Activated naive CD8-positive, alpha-beta T cell (primary cell): ENCODE data around the gene ALG11.
A peak's percentile ranks its signal among the peaks of the same experiment; 100 is the strongest.
"Not testable (repeated sequence)": the region's sequence is repeated elsewhere in the genome, so short reads cannot be mapped to it uniquely, and the experiment has no call there.

Experiments used
- H3K27ac Mint-ChIP-seq: one replicate; pipeline ENCODE4 v1.8.0; 2021; ENCODE audit warnings: mixed read lengths
- H3K27me3 Mint-ChIP-seq: one replicate; pipeline ENCODE4 v1.8.0; 2021; ENCODE audit warnings: mixed read lengths
- H3K36me3 Mint-ChIP-seq: one replicate; pipeline ENCODE4 v1.8.0; 2021; ENCODE audit warnings: mixed read lengths
- H3K4me1 Mint-ChIP-seq: one replicate; pipeline ENCODE4 v1.8.0; 2021; ENCODE audit warnings: low read depth, mixed read lengths
- H3K4me3 Mint-ChIP-seq: one replicate; pipeline ENCODE4 v1.8.0; 2021; ENCODE audit warnings: mild to moderate bottlenecking, mixed read lengths
- H3K9me3 Mint-ChIP-seq: one replicate; pipeline ENCODE4 v1.8.0; 2021; ENCODE audit warnings: low read depth, mixed read lengths

ALG11 gene, protein sequence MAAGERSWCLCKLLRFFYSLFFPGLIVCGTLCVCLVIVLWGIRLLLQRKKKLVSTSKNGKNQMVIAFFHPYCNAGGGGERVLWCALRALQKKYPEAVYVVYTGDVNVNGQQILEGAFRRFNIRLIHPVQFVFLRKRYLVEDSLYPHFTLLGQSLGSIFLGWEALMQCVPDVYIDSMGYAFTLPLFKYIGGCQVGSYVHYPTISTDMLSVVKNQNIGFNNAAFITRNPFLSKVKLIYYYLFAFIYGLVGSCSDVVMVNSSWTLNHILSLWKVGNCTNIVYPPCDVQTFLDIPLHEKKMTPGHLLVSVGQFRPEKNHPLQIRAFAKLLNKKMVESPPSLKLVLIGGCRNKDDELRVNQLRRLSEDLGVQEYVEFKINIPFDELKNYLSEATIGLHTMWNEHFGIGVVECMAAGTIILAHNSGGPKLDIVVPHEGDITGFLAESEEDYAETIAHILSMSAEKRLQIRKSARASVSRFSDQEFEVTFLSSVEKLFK

GRCh38 chr13:52011632-52012511 lies at the start of gene ALG11:
Gene ALG11, plus strand, starts transcription at chr13:52012398. Its CDS starts 21 bp downstream, at chr13:52012419.
- peaks cover 28% of the 10 kb centered on the region for H3K4me1 Mint-ChIP-seq
- peaks cover 13% of the 10 kb centered on the region for H3K27me3 Mint-ChIP-seq
- H3K4me3 Mint-ChIP-seq = peak within 1 kb of the TSS; percentile 100
- H3K27ac Mint-ChIP-seq = peak within 1 kb of the TSS; percentile 95
- H3K36me3 Mint-ChIP-seq = peaks cover 6% of the 10 kb centered on the region
- H3K9me3 Mint-ChIP-seq = no peaks in the 10 kb centered on the region

DNA sequence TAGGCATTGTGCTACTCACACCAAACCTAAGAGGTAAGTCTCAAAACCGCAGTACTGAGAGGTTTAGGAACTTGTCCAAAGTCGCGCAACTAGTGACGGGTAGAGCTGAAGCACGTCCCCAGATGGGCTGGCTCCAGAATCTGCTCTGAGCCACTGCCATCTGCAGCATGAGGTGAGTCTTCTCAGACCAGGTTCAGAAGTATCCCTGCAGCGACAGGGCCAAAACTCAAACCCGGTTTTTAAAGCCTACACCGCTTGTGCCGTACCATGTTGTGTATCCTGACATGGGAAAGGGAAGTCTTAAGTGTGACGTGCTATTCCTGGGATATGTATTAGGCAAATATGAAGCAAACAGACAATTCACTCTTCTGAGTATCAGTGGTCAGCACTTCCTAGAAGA lies 46.0 kb upstream of the ALG11 start:
- no peaks in the 10 kb centered on the region for H3K9me3 Mint-ChIP-seq
- no peaks in the 10 kb centered on the region for H3K36me3 Mint-ChIP-seq
- no peak overlapping the region for H3K27ac Mint-ChIP-seq
- no peak overlapping the region for H3K4me3 Mint-ChIP-seq
- H3K4me1 Mint-ChIP-seq = peaks cover 28% of the 10 kb centered on the region
- H3K27me3 Mint-ChIP-seq = no peaks in the 10 kb centered on the region

- no peak overlapping the region for H3K27ac Mint-ChIP-seq
- no peak overlapping the region for H3K4me3 Mint-ChIP-seq
- H3K4me1 Mint-ChIP-seq = peaks cover 30% of the 10 kb centered on the region
- H3K27me3 Mint-ChIP-seq = no peaks in the 10 kb centered on the region
- no peaks in the 10 kb centered on the region for H3K9me3 Mint-ChIP-seq
- H3K36me3 Mint-ChIP-seq = no peaks in the 10 kb centered on the region
These were observed 44.4 kb upstream of the ALG11 start for GRCh38 chr13:51967482-51968446.

GRCh38 chr13:51970349-51970748 lies 41.8 kb upstream of the ALG11 start:
- H3K27me3 Mint-ChIP-seq = no peaks in the 10 kb centered on the region
- peaks cover 30% of the 10 kb centered on the region for H3K4me1 Mint-ChIP-seq
- H3K4me3 Mint-ChIP-seq = no peak overlapping the region
- H3K9me3 Mint-ChIP-seq = no peaks in the 10 kb centered on the region
- no peak overlapping the region for H3K27ac Mint-ChIP-seq
- H3K36me3 Mint-ChIP-seq = no peaks in the 10 kb centered on the region

DNA sequence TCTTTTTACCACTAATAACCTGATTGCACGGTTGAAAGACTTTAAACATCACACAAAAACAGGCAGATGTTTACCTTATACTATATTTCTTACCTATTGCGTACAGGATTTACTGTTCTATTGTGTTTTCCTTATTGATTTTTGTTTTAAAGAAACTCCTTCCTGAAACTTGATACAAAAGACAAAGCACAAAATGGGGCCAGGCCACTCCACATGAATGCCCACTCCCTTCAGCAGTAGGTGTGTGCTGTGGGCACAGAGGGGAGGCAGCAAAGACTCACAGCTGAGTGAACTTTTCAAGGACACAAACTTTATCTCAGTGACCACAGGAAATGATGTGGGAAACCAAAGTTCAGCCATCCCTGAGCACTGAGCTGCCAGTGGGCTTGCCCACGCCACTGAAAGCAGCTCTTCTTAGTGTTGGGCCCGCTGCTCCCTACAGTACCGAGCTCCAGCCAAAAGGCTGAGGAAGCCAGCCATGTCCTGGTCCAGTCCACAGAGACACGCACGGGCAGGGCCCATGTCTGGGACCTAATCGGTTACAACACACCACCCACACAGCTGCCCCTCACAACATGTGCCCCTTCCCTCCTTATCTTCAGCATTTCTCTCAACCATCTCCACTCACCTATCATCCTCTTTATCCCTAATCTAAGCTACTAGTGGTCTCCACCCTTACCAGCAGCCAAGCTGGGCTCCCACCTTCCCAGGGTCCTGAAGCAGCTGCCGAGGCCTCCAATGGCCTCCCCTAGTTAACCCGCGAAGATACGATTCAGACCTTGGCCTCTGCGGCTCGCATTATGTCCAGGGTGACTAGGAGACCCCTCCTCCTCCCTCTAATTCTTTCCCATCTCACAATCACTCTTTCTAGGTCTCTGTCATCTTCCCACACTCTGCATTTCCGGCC lies 40.4 kb upstream of the ALG11 start:
- Mint-ChIP-seq H3K27ac (no peak overlapping the region), H3K4me3 (no peak overlapping the region), H3K27me3 (no peaks in the 10 kb centered on the region), H3K9me3 (no peaks in the 10 kb centered on the region), H3K36me3 (no peaks in the 10 kb centered on the region), H3K4me1 (peaks cover 23% of the 10 kb centered on the region)

GRCh38 chr13:51974482-51974881 lies 37.7 kb upstream of the ALG11 start:
- Mint-ChIP-seq H3K36me3 (no peaks in the 10 kb centered on the region), H3K27me3 (no peaks in the 10 kb centered on the region), H3K4me1 (peaks cover 12% of the 10 kb centered on the region), H3K9me3 (no peaks in the 10 kb centered on the region), H3K27ac (no peak overlapping the region), H3K4me3 (no peak overlapping the region)

DNA sequence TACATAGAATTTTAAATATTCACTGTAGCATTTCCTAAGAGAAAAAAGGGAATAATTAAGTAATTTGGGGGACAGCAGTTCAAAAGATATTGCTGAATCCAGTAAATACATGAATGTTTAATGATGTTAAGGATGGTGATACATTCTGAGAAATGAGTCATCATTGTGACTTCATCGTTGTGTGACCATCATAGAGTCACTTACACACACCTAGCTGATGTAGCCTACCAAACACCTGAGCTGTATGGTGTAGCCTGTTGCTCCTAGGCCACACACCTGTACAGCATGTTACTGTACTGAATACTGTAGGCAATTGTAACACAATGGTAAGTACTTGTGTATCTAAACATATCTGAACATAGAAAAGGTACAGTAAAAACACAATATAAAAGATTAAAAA lies 35.8 kb upstream of the ALG11 start:
- Mint-ChIP-seq H3K4me3 (no peak overlapping the region), H3K27ac (no peak overlapping the region), H3K9me3 (no peaks in the 10 kb centered on the region), H3K4me1 (peaks cover 2% of the 10 kb centered on the region), H3K36me3 (no peaks in the 10 kb centered on the region), H3K27me3 (no peaks in the 10 kb centered on the region)

DNA sequence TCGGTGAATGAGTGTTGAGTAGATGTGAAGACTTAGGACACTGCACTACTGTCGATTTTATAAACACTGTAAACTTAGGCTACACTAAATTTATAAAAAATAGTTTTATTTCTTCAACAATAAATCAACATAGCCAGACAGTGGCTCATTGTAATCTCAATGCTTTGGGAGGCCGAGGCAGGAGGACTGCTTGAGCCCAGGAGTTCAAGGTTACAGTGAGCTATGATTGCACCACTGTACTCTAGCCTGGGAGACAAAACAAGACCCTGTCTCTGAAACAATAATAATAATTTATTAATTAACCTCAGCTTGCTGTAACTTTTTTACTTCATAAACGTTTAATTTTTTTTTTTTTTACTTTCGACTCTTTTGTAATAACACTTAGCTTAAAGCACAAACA lies 35.3 kb upstream of the ALG11 start:
- Mint-ChIP-seq H3K27me3 (no peaks in the 10 kb centered on the region), H3K4me3 (no peak overlapping the region), H3K4me1 (no peaks in the 10 kb centered on the region)

DNA sequence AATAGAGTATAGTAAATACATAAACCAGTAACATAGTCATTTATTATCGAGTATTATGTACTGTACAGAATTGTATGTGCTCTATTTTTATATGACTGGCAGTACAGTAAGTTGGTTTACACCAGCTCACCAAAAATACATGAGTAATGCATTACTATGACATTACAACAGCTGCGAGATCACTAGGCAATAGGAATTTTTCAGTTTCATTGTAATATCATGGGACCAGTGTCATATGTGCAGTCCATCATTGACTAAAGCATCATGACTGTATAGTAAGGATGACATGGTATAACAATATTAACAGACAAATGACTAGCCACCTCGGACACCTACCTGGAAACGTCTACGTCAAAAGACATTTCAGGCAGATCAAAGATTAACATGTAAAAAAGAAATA lies 34.6 kb upstream of the ALG11 start:
- Mint-ChIP-seq H3K4me1 (no peaks in the 10 kb centered on the region), H3K9me3 (no peaks in the 10 kb centered on the region), H3K36me3 (no peaks in the 10 kb centered on the region), H3K27ac (no peak overlapping the region), H3K27me3 (peaks cover 2% of the 10 kb centered on the region), H3K4me3 (no peak overlapping the region)

More for the DNA sequence above, 35.3 kb upstream of the ALG11 start:
- Mint-ChIP-seq H3K36me3 (no peaks in the 10 kb centered on the region), H3K27ac (no peak overlapping the region), H3K9me3 (no peaks in the 10 kb centered on the region)

DNA sequence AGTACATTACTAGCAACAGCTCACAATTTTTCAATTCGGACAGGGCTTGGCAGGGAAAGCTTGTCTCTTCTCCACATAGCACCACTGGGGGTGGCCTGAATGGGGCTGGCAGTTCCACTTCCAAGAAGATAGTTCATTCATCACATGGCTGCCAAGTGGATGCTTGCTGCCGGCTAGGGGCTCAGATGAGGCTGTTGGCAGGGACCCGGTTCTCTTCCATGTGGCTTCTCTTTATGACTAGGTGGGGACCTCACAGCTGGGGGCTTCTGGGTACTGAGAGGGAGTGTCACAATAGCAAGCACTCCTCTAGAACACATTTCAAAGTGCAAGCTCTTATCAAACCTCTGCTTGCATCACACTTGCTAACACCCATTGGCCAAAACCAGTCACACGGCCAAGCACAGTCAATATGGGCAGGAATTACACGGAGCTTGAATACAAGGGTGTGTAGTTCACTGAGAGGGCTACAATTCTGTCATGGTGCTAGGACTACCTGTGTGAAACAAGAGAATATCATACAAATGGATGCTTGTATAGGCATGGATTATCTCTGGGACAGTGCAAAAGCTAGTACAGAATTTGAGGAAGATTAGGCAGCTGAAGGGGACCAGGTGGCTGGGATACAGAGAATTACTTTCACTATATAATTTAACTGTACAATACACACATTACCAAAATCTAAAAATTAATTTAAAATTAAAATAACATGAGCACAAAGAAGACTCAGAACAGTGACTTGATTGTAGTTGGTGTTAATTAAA lies 33.2 kb upstream of the ALG11 start:
- Mint-ChIP-seq H3K27ac (no peak overlapping the region), H3K27me3 (peaks cover 4% of the 10 kb centered on the region), H3K4me1 (no peaks in the 10 kb centered on the region), H3K9me3 (no peaks in the 10 kb centered on the region), H3K36me3 (no peaks in the 10 kb centered on the region), H3K4me3 (no peak overlapping the region)

DNA sequence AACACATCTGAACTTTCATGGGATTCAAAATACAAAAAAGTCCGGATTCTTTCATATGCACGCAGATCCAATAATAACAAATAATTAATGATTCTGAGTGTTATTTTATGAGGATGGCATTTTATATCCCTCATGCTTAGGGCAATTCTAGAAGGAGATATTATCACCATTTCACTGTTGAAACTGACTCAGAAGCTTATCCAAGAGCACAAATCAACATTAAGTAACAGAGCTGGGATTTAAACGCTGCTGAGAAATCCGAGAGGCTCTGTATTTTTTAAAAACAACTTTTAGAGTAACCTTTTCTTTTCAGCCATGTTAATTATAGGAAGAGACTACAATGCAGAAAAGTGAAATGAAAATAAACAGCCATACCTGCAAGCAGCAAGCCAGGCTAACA lies 31.3 kb upstream of the ALG11 start:
- Mint-ChIP-seq H3K4me3 (no peak overlapping the region), H3K27me3 (peaks cover 4% of the 10 kb centered on the region), H3K4me1 (no peaks in the 10 kb centered on the region), H3K27ac (no peak overlapping the region), H3K36me3 (no peaks in the 10 kb centered on the region), H3K9me3 (no peaks in the 10 kb centered on the region)

- no peak overlapping the region for H3K4me3 Mint-ChIP-seq
- no peaks in the 10 kb centered on the region for H3K9me3 Mint-ChIP-seq
- no peak overlapping the region for H3K27ac Mint-ChIP-seq
- no peaks in the 10 kb centered on the region for H3K4me1 Mint-ChIP-seq
- H3K27me3 Mint-ChIP-seq = peaks cover 4% of the 10 kb centered on the region
- no peaks in the 10 kb centered on the region for H3K36me3 Mint-ChIP-seq
These were observed 30.8 kb upstream of the ALG11 start for GRCh38 chr13:51981355-51981754.

DNA sequence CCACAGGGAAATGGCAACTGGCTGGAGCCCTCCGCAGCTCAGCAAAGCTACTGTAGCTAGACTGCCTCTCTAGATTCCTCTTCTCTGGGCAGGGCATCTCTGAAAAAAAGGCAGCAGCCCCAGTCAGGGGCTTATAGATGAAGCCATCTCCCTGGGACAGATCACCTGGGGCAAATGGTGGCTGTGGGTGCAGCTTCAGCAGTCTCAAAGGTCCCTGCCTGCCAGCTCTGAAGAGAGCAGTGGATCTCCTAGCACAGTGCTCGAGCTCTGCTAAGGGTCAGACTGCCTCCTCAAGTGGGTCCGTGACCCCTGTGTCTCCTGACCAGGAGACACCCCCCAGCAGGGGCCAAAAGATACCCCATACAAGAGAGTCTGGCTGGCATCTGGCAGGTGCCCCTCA lies 28.9 kb upstream of the ALG11 start:
- not testable (repeated sequence) for H3K36me3 Mint-ChIP-seq, H3K4me1 Mint-ChIP-seq, H3K27me3 Mint-ChIP-seq, H3K27ac Mint-ChIP-seq, H3K4me3 Mint-ChIP-seq, H3K9me3 Mint-ChIP-seq
